ENCODE measurements around the gene PSMD13.

Gene PSMD13

GRCh38 chr11:271319-271715, 34.5 kb downstream of the PSMD13 start:
- no peak overlapping the region for H3K9ac ChIP-seq (ENCODE audit: insufficient read length, low read depth)
- no peaks in the 10 kb centered on the region for H3K27me3 ChIP-seq (ENCODE audit: insufficient read depth, insufficient read length)
- no peak overlapping the region for H3K4me3 ChIP-seq (ENCODE audit: insufficient read length, low read depth)
- peaks cover 11% of the 10 kb centered on the region for H3K4me1 ChIP-seq (ENCODE audit: insufficient read depth, insufficient read length)
- TF ChIP-seq YY1 (IDR thresholded peaks at IDR 0.05; ENCODE audit: insufficient read depth, insufficient read length) (no peak), SUZ12 (IDR thresholded peaks at IDR 0.05; ENCODE audit: extremely low read depth, insufficient read depth, insufficient read length) (no peak), ZNF274 (IDR thresholded peaks at IDR 0.05; ENCODE audit: low read depth, low read length) (no peak)
- H3K9me3 ChIP-seq (ENCODE audit: insufficient read depth, low read length): peaks cover 12% of the 10 kb centered on the region
- no peak for DNase-seq (ENCODE audit: low read depth, low spot score)
- no peaks in the 10 kb centered on the region for H3K36me3 ChIP-seq (ENCODE audit: insufficient read depth, insufficient read length, low read length)

- Histone ChIP-seq H3K27me3 (ENCODE audit: insufficient read depth, insufficient read length) (no peaks in the 10 kb centered on the region), H3K36me3 (ENCODE audit: insufficient read depth, insufficient read length, low read length) (no peaks in the 10 kb centered on the region), H3K4me1 (ENCODE audit: insufficient read depth, insufficient read length) (peaks cover 11% of the 10 kb centered on the region), H3K9ac (ENCODE audit: insufficient read length, low read depth) (no peak overlapping the region), H3K4me3 (ENCODE audit: insufficient read length, low read depth) (no peak overlapping the region), H3K9me3 (ENCODE audit: insufficient read depth, low read length) (peaks cover 9% of the 10 kb centered on the region; the same call in 1 of the 2 replicates)
- DNase-seq (ENCODE audit: low read depth, low spot score): no peak
- TF ChIP-seq SUZ12 (IDR thresholded peaks at IDR 0.05; ENCODE audit: extremely low read depth, insufficient read depth, insufficient read length) (no peak), YY1 (IDR thresholded peaks at IDR 0.05; ENCODE audit: insufficient read depth, insufficient read length) (no peak), ZNF274 (IDR thresholded peaks at IDR 0.05; ENCODE audit: low read depth, low read length) (no peak)
Measured at GRCh38 chr11:272195-272930, 35.6 kb downstream of the PSMD13 start.

- no peak for DNase-seq (ENCODE audit: low read depth, low spot score)
- no peaks in the 10 kb centered on the region for H3K27me3 ChIP-seq (ENCODE audit: insufficient read depth, insufficient read length)
- TF ChIP-seq SUZ12 (IDR thresholded peaks at IDR 0.05; ENCODE audit: extremely low read depth, insufficient read depth, insufficient read length): no peak
- no peak for TF ChIP-seq YY1 (IDR thresholded peaks at IDR 0.05; ENCODE audit: insufficient read depth, insufficient read length)
- TF ChIP-seq ZNF274 (IDR thresholded peaks at IDR 0.05; ENCODE audit: low read depth, low read length): no peak
- no peak overlapping the region for H3K9ac ChIP-seq (ENCODE audit: insufficient read length, low read depth)
- H3K9me3 ChIP-seq (ENCODE audit: insufficient read depth, low read length): peaks cover 9% of the 10 kb centered on the region; the same call in 1 of the 2 replicates
- H3K4me1 ChIP-seq (ENCODE audit: insufficient read depth, insufficient read length): peaks cover 9% of the 10 kb centered on the region
- no peaks in the 10 kb centered on the region for H3K36me3 ChIP-seq (ENCODE audit: insufficient read depth, insufficient read length, low read length)
- no peak overlapping the region for H3K4me3 ChIP-seq (ENCODE audit: insufficient read length, low read depth)
Measured at GRCh38 chr11:272931-273198, 36.1 kb downstream of the PSMD13 start.

- DNase-seq (ENCODE audit: low read depth, low spot score): no peak
- peaks cover 9% of the 10 kb centered on the region; the same call in 1 of the 2 replicates for H3K9me3 ChIP-seq (ENCODE audit: insufficient read depth, low read length)
- peaks cover 4% of the 10 kb centered on the region for H3K4me1 ChIP-seq (ENCODE audit: insufficient read depth, insufficient read length)
- H3K36me3 ChIP-seq (ENCODE audit: insufficient read depth, insufficient read length, low read length): no peaks in the 10 kb centered on the region
- TF ChIP-seq SUZ12 (IDR thresholded peaks at IDR 0.05; ENCODE audit: extremely low read depth, insufficient read depth, insufficient read length) (no peak), ZNF274 (IDR thresholded peaks at IDR 0.05; ENCODE audit: low read depth, low read length) (no peak), YY1 (IDR thresholded peaks at IDR 0.05; ENCODE audit: insufficient read depth, insufficient read length) (no peak)
- H3K9ac ChIP-seq (ENCODE audit: insufficient read length, low read depth): no peak overlapping the region
- H3K4me3 ChIP-seq (ENCODE audit: insufficient read length, low read depth): no peak overlapping the region
- peaks cover 5% of the 10 kb centered on the region for H3K27me3 ChIP-seq (ENCODE audit: insufficient read depth, insufficient read length)
Measured at GRCh38 chr11:276219-276618, 39.4 kb downstream of the PSMD13 start.

- Histone ChIP-seq H3K9me3 (ENCODE audit: insufficient read depth, low read length) (peaks cover 9% of the 10 kb centered on the region; the same call in 1 of the 2 replicates), H3K4me1 (ENCODE audit: insufficient read depth, insufficient read length) (peaks cover 4% of the 10 kb centered on the region), H3K4me3 (ENCODE audit: insufficient read length, low read depth) (no peak within 1 kb of the TSS), H3K9ac (ENCODE audit: insufficient read length, low read depth) (no peak within 1 kb of the TSS), H3K36me3 (ENCODE audit: insufficient read depth, insufficient read length, low read length) (no peaks in the 10 kb centered on the region), H3K27me3 (ENCODE audit: insufficient read depth, insufficient read length) (peaks cover 12% of the 10 kb centered on the region)
- no peak for TF ChIP-seq ZNF274 (IDR thresholded peaks at IDR 0.05; ENCODE audit: low read depth, low read length)
- TF ChIP-seq SUZ12 (IDR thresholded peaks at IDR 0.05; ENCODE audit: extremely low read depth, insufficient read depth, insufficient read length): no peak
- no peak for TF ChIP-seq YY1 (IDR thresholded peaks at IDR 0.05; ENCODE audit: insufficient read depth, insufficient read length)
- no peak for DNase-seq (ENCODE audit: low read depth, low spot score)
Measured at GRCh38 chr11:278001-278951, 41.5 kb downstream of the PSMD13 start, which contains the start of gene NLRP6. Gene NLRP6, plus strand, starts transcription at chr11:278407. Its CDS starts 163 bp downstream, at chr11:278570.

GRCh38 chr11:279040-279965, 42.5 kb downstream of the PSMD13 start:
- Histone ChIP-seq H3K27me3 (ENCODE audit: insufficient read depth, insufficient read length) (peaks cover 12% of the 10 kb centered on the region), H3K36me3 (ENCODE audit: insufficient read depth, insufficient read length, low read length) (no peaks in the 10 kb centered on the region), H3K9me3 (ENCODE audit: insufficient read depth, low read length) (peaks cover 9% of the 10 kb centered on the region; the same call in 1 of the 2 replicates), H3K4me3 (ENCODE audit: insufficient read length, low read depth) (no peak overlapping the region), H3K9ac (ENCODE audit: insufficient read length, low read depth) (no peak overlapping the region), H3K4me1 (ENCODE audit: insufficient read depth, insufficient read length) (peaks cover 8% of the 10 kb centered on the region)
- no peak for DNase-seq (ENCODE audit: low read depth, low spot score)
- TF ChIP-seq YY1 (IDR thresholded peaks at IDR 0.05; ENCODE audit: insufficient read depth, insufficient read length) (no peak), ZNF274 (IDR thresholded peaks at IDR 0.05; ENCODE audit: low read depth, low read length) (no peak), SUZ12 (IDR thresholded peaks at IDR 0.05; ENCODE audit: extremely low read depth, insufficient read depth, insufficient read length) (no peak)

Measured in NT2/D1 (cell line).